HCT116 (cell line): ENCODE measurements around the gene MAPK10. TPM values are rescaled to one million over a fixed set of nuclear protein-coding genes. Genes with fewer than 3 reads are reported as not detected.

Experiments
- ATAC-seq: fragments of 200-7000 bp; cut with Tn5 transposase; 2 replicates; pipeline ENCODE4 v1.9.1; 2020; ENCODE audit warnings: mild to moderate bottlenecking, moderate library complexity
- BruUV-seq: library from RNA; stranded (reverse); fragments of 400-500 nt; replicated peaks from 2 replicates; lab custom pipeline; 2021; lab: Mats Ljungman, UMichigan
- CTCF ChIA-PET: fragments of 300-600 bp; sonication (Branson Sonifier 250); formaldehyde crosslinking; loops from one replicate; lab custom pipeline; 2021; ENCODE audit warnings: antibody characterized with exemption; lab: Charles Lee
- POLR2A ChIA-PET: fragments of 300-600, 350-600 bp; sonication (Branson Sonifier 250); formaldehyde crosslinking; loops from one replicate; lab custom pipeline; 2021; ENCODE audit warnings: antibody characterized with exemption; lab: Charles Lee
- RAD21 ChIA-PET, 2 experiments: fragments of 300-600 bp; sonication (Branson Sonifier 250); formaldehyde crosslinking; loops; one replicate each; lab custom pipeline; 2023; ENCODE audit warnings: low total read pairs in 2 of 2; ENCODE audit not compliant: uncharacterized antibody in 2 of 2, unreplicated experiment in 2 of 2, low non-redundant PET in 1 of 2; lab: Charles Lee
- DNase-seq: peaks from one replicate; pipeline ENCODE4 v3.0.0-alpha.2; 2010; ENCODE audit warnings: low read depth, low spot score
- H2AFZ ChIP-seq: fragments of 200-600 bp; shearing (Covaris generic), sonication (generic); 2 replicates; pipeline ENCODE4 v1.6.1; 2017; ENCODE audit warnings: low read depth, mixed run types, mixed read lengths, antibody characterized with exemption, low read length; ENCODE audit not compliant: poor library complexity, severe bottlenecking
- H3K27ac ChIP-seq: 2 replicates; pipeline ENCODE4 v1.5.1; 2012; ENCODE audit warnings: low read depth, low read length
- H3K27me3 ChIP-seq: fragments of 200-600 bp; sonication (generic); 2 replicates; pipeline ENCODE4 v1.6.1; 2016; ENCODE audit warnings: mixed run types, low read length, mixed read lengths; ENCODE audit not compliant: insufficient read depth
- H3K36me3 ChIP-seq, 2 experiments: fragments of 200-500 bp in 1 of 2; fragments of 200-600 bp in 1 of 2; sonication (Bioruptor generic) in 1 of 2; sonication (generic) in 1 of 2; 2 replicates each; pipeline versions ENCODE4 v1.5.1 to v1.6.1; 2014 to 2016; ENCODE audit warnings: low read length in 2 of 2, inconsistent platforms in 1 of 2, mixed read lengths in 1 of 2, mixed run types in 1 of 2; ENCODE audit not compliant: insufficient read depth in 2 of 2, control insufficient read depth in 1 of 2
- H3K4me1 ChIP-seq, 2 experiments: fragments of 200-600 bp in 1 of 2; sonication (generic) in 1 of 2; 2 replicates each; pipeline versions ENCODE4 v1.5.1 to v1.6.1; 2012 to 2017; ENCODE audit warnings: low read length in 2 of 2, inconsistent platforms in 1 of 2, mild to moderate bottlenecking in 1 of 2, mixed read lengths in 1 of 2, mixed run types in 1 of 2, moderate library complexity in 1 of 2; ENCODE audit not compliant: insufficient read depth in 2 of 2, control insufficient read depth in 1 of 2
- H3K4me2 ChIP-seq: fragments of 200-600 bp; sonication (generic); 2 replicates; pipeline ENCODE4 v1.6.1; 2017; ENCODE audit warnings: mixed run types, low read length, mixed read lengths
- H3K4me3 ChIP-seq, 2 experiments: fragments of 200-600 bp in 1 of 2; sonication (generic) in 1 of 2; replicated peaks in 1 of 2; 2 replicates each; pipeline ENCODE4 v1.5.1; 2011 to 2016; ENCODE audit warnings: low read length in 2 of 2, control low read depth in 1 of 2, low read depth in 1 of 2, mild to moderate bottlenecking in 1 of 2, mixed read lengths in 1 of 2, mixed run types in 1 of 2
- H3K79me2 ChIP-seq: fragments of 200-600 bp; sonication (generic); 2 replicates; pipeline ENCODE4 v1.6.1; 2017; ENCODE audit warnings: mild to moderate bottlenecking, mixed run types, low read length, moderate library complexity, mixed read lengths; ENCODE audit not compliant: insufficient read depth
- H3K9ac ChIP-seq: fragments of 200-600 bp; sonication (generic); 2 replicates; pipeline ENCODE4 v1.6.1; 2016; ENCODE audit warnings: low read length, mixed read lengths
- H3K9me2 ChIP-seq: fragments of 200-600 bp; sonication (generic), shearing (Covaris generic); 2 replicates; pipeline ENCODE4 v1.6.1; 2017; ENCODE audit warnings: mixed run types, mild to moderate bottlenecking, moderate library complexity; ENCODE audit not compliant: insufficient read depth
- H3K9me3 ChIP-seq, 2 experiments: fragments of 200-500 bp in 1 of 2; fragments of 200-600 bp in 1 of 2; sonication (Bioruptor generic) in 1 of 2; sonication (generic) in 1 of 2; 2 replicates each; pipeline ENCODE4 v1.6.1; 2014 to 2017; ENCODE audit warnings: low read length in 2 of 2, mixed read lengths in 2 of 2, inconsistent platforms in 1 of 2, low read depth in 1 of 2, mild to moderate bottlenecking in 1 of 2, mixed run types in 1 of 2, moderate library complexity in 1 of 2; ENCODE audit not compliant: control insufficient read depth in 1 of 2, insufficient read depth in 1 of 2
- H4K20me1 ChIP-seq: fragments of 200-600 bp; sonication (generic), shearing (Covaris generic); 2 replicates; pipeline ENCODE4 v1.6.1; 2017; ENCODE audit warnings: mixed run types, mild to moderate bottlenecking, moderate library complexity; ENCODE audit not compliant: insufficient read depth
- CEBPB ChIP-seq: IDR thresholded peaks from 2 replicates; pipeline ENCODE4 v1.6.1; 2012; ENCODE audit warnings: low read depth
- EGR1 ChIP-seq: IDR thresholded peaks from 2 replicates; pipeline ENCODE4 v1.6.1; 2012; ENCODE audit warnings: low read depth
- EZH2 ChIP-seq: fragments of 200-600 bp; sonication (generic); IDR thresholded peaks from 2 replicates; pipeline ENCODE4 v1.6.1; 2017; ENCODE audit warnings: antibody characterized with exemption, mixed run types
- EZH2phosphoT487 ChIP-seq: fragments of 200-600 bp; IDR thresholded peaks from 2 replicates; pipeline ENCODE4 v1.6.1; 2018; ENCODE audit warnings: antibody characterized with exemption, borderline replicate concordance
- JUND ChIP-seq: IDR thresholded peaks from 2 replicates; pipeline ENCODE4 v1.6.1; 2012
- MAX ChIP-seq: IDR thresholded peaks from 2 replicates; pipeline ENCODE4 v1.6.1; 2012
- POLR2A ChIP-seq: IDR thresholded peaks from 2 replicates; pipeline ENCODE4 v1.7.0; 2011; ENCODE audit warnings: borderline replicate concordance; ENCODE audit not compliant: insufficient read depth, insufficient read length; ENCODE audit errors: extremely low read depth
- POLR2AphosphoS5 ChIP-seq: IDR thresholded peaks from 2 replicates; pipeline ENCODE4 v1.6.1; 2011; ENCODE audit warnings: mild to moderate bottlenecking, low read depth, low read length, moderate library complexity
- RAD21 ChIP-seq: IDR thresholded peaks from 2 replicates; pipeline ENCODE4 v1.6.1; 2012; ENCODE audit warnings: low read depth, mild to moderate bottlenecking
- REST ChIP-seq: IDR thresholded peaks from 2 replicates; pipeline ENCODE4 v1.6.1; 2012; ENCODE audit warnings: low read depth
- SIN3A ChIP-seq: IDR thresholded peaks from 2 replicates; pipeline ENCODE4 v1.6.1; 2012; ENCODE audit warnings: low read depth
- SP1 ChIP-seq: IDR thresholded peaks from 2 replicates; pipeline ENCODE4 v1.6.1; 2012; ENCODE audit warnings: low read depth
- SRF ChIP-seq: IDR thresholded peaks from 2 replicates; pipeline ENCODE4 v1.6.1; 2012; ENCODE audit warnings: low read depth
- TCF7L2 ChIP-seq: IDR thresholded peaks from 2 replicates; pipeline ENCODE4 v1.7.0; 2011; ENCODE audit warnings: borderline replicate concordance, inconsistent platforms; ENCODE audit not compliant: insufficient read depth, insufficient read length; ENCODE audit errors: extremely low read depth
- YY1 ChIP-seq: IDR thresholded peaks from 2 replicates; pipeline ENCODE4 v1.6.1; 2011; ENCODE audit warnings: low read length, low read depth, moderate library complexity, mild to moderate bottlenecking; ENCODE audit not compliant: insufficient replicate concordance; ENCODE audit errors: extremely low read depth
- ZFX ChIP-seq: fragments of 450-650 bp; IDR thresholded peaks from 2 replicates; pipeline ENCODE4 v1.6.1; 2017
- ZNF274 ChIP-seq: fragments of 200-500 bp; sonication (Bioruptor generic); IDR thresholded peaks from 2 replicates; pipeline ENCODE4 v1.6.1; 2014; ENCODE audit warnings: mild to moderate bottlenecking, low read depth, low read length, inconsistent platforms
- intact Hi-C: fragments of 100-400 bp; cut with micrococcal nuclease; formaldehyde crosslinking; loops from 2 replicates; pipeline ENCODE4 v1.10.0; 2022
- total RNA-seq: library from RNA; stranded (reverse); gene quantifications from one replicate; pipeline ENCODE4 v1.2.1, GENCODE V29; 2021; ENCODE audit not compliant: unreplicated experiment

MAPK10 gene
- total RNA-seq, 1 experiment from 2014 or later: 0.52 TPM

- no peaks in the 10 kb centered on the region for H3K9me3 ChIP-seq
- no TSS peak for BruUV-seq
- TF ChIP-seq YY1: no peak
- TF ChIP-seq ZFX: no peak
- no peak for TF ChIP-seq TCF7L2
- TF ChIP-seq RAD21: no peak
- no peak for TF ChIP-seq POLR2AphosphoS5
- TF ChIP-seq POLR2A: no peak
- ChIA-PET POLR2A (no interaction called here), CTCF (no interaction called here), RAD21 (no interaction called here)
- H3K9me2 ChIP-seq: no peaks in the 10 kb centered on the region
- no peak for ATAC-seq
- H3K36me3 ChIP-seq: no peaks in the 10 kb centered on the region
- no peak for DNase-seq
- H3K4me1 ChIP-seq: no peaks in the 10 kb centered on the region
- no peaks in the 10 kb centered on the region for H4K20me1 ChIP-seq
- H3K27ac ChIP-seq: no peak overlapping the region
- no peak overlapping the region for H3K4me3 ChIP-seq
- no peak overlapping the region for H3K9ac ChIP-seq
- H3K4me2 ChIP-seq: no peak overlapping the region
- H3K79me2 ChIP-seq: no peaks in the 10 kb centered on the region
- intact Hi-C loops: no loop called here
- H3K27me3 ChIP-seq: no peaks in the 10 kb centered on the region
- no peak overlapping the region for H2AFZ ChIP-seq
These were observed 309.4 kb downstream of the MAPK10 start for GRCh38 chr4:86050496-86050895.

- Histone ChIP-seq H3K4me1 (peaks cover 0 to 4% of the 10 kb centered on the region in 2 experiments; a peak in 1 of 4 replicates), H3K27me3 (no peaks in the 10 kb centered on the region), H4K20me1 (no peaks in the 10 kb centered on the region), H3K9me3 (no peaks in the 10 kb centered on the region), H3K9me2 (no peaks in the 10 kb centered on the region), H3K27ac (no peak overlapping the region), H3K36me3 (no peaks in the 10 kb centered on the region), H2AFZ (no peak overlapping the region), H3K9ac (no peak overlapping the region), H3K4me3 (no peak overlapping the region), H3K79me2 (no peaks in the 10 kb centered on the region), H3K4me2 (no peak overlapping the region)
- ATAC-seq (no peak), DNase-seq (no peak)
- CTCF ChIA-PET: interaction anchor here (1.3 kb wide), 1 partner anchor 252 kb away, joined by 3 read pairs; no protein-coding TSS in a partner anchor
- POLR2A ChIA-PET: no interaction called here
- intact Hi-C loops: loop anchor here (10.0 kb wide), 1 partner anchor 964 kb away; no protein-coding TSS in a partner anchor
- BruUV-seq: no TSS peak
- RAD21 ChIA-PET: no interaction called here
- no peak for TF ChIP-seq SRF
- no peak for TF ChIP-seq SIN3A
- no peak for TF ChIP-seq JUND
- TF ChIP-seq EZH2: no peak
- no peak for TF ChIP-seq ZNF274
- no peak for TF ChIP-seq EGR1
- no peak for TF ChIP-seq REST
- TF ChIP-seq CEBPB: no peak
- TF ChIP-seq RAD21: no peak
- TF ChIP-seq MAX: no peak
- TF ChIP-seq SP1: no peak
- no peak for TF ChIP-seq POLR2A
- TF ChIP-seq EZH2phosphoT487: no peak
These were observed 311.4 kb downstream of the MAPK10 start for GRCh38 chr4:86048426-86048825.
